GM21423 (cell line): ENCODE measurements around the gene HKDC1.
"Not testable (repeated sequence)": the region's sequence is repeated elsewhere in the genome, so short reads cannot be mapped to it uniquely, and the experiment has no call there.

Source experiments
- ATAC-seq: cut with Tn5 transposase; IDR thresholded peaks from one replicate; pipeline ENCODE4 v1.9.1; 2021; ENCODE audit warnings: mild to moderate bottlenecking, moderate library complexity; ENCODE audit not compliant: unreplicated experiment

HKDC1 gene

GRCh38 chr10:69242040-69242851, 22.1 kb downstream of the HKDC1 start:
- ATAC-seq = no peak

DNA sequence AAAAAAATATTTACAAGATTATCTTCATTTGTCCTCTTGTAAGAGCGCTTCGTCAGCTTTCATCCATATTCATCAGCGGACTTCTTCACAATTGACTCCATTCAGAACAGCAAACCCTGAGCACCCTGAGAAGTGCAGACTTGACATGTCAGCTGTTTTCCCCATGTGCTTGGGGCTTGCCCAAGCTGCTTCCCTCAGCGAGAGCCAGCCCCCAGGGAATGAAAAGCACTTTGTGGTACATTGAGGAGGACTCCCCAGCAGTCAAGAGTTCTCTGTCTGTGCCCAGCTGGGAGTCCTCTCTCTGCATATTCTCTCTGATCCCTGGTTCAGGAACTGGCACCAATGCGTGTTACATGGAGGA, 22.7 kb downstream of the HKDC1 start:
- no peak for ATAC-seq

DNA sequence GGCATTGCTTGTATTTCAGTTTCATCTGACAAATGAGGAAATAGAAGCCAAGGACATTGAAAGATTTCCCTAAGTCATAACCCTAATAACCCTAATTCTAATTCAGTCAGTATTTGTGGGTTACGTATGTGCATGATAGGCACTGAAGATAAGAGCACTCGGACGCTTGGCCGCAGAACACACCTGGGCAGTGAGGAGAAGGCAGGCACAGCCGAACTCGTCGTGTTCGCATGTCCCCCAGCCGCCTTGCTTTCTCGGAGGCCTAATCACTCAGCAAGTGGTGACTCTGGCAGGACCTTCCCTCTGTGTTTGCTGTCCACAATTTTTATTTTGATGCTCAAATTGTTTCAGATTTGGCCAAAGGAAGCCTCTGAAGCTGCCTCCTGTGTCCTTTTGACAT, 23.7 kb downstream of the HKDC1 start:
- no peak for ATAC-seq

- ATAC-seq = no peak
These were observed 25.9 kb downstream of the HKDC1 start for GRCh38 chr10:69246036-69246435.

DNA sequence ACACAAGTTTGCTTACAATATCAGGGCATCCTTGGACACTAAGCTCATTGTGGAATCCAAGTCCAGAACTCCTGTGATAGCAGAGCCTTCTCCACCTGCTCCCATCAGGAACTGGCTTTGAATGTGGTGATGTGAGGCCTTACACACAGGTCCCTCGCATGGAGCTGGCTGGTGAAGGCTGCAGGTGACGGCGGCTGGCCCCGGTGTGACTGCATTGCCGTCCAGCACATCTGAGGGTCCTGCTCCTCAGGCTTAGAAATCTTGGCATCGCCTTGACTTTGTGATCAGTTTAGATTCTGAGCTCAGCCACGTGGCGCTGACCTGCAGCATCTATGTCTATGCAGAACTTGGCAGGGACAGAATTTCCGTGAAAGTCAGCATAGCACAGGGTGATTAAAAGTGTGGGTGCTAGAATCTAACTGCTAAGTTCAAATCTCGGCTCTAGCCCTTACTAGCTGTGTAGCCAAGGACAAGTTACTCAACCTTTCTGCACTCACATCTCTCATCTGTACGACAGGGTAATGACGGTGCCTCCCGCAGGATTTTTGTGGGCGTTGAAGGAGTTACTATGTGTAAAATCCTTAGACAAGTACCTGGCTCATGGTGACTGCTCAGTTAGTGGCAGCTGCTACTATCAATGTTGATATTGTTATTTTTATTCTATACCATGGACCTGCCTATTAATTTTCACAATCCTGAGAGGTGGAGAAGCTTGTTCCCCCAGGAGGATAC, 26.6 kb downstream of the HKDC1 start:
- no peak for ATAC-seq

DNA sequence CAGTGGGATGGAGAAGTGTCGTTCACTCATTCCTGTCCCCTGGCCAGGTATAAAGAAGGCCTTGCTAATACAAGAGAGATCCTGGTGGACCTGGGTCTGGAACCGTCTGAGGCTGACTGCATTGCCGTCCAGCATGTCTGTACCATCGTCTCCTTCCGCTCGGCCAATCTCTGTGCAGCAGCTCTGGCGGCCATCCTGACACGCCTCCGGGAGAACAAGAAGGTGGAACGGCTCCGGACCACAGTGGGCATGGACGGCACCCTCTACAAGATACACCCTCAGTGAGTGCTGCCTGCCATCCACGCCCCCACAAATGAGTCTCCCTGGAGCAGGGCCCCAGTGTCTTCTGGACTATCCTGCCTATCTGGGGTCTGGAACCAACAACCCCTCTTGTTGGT, 27.2 kb downstream of the HKDC1 start:
- ATAC-seq = no peak

DNA sequence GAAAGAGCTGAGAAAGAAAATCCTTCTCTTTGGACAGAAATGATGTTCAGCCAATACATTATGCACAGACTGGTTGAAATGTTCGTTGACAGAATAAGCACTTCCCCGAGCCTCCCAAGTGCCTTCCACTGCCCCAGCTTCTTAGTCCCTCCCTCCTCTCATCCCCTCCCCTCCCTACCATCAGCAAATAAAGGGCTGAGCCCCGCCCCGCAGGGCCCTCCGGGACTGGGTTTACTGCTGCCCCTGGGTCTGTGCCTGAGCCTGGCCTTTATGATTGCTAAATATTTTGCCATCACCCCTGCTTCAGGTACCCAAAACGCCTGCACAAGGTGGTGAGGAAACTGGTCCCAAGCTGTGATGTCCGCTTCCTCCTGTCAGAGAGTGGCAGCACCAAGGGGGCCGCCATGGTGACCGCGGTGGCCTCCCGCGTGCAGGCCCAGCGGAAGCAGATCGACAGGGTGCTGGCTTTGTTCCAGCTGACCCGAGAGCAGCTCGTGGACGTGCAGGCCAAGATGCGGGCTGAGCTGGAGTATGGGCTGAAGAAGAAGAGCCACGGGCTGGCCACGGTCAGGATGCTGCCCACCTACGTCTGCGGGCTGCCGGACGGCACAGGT, 28.1 kb downstream of the HKDC1 start:
- ATAC-seq = no peak

- no peak for ATAC-seq
These were observed 29.9 kb downstream of the HKDC1 start for GRCh38 chr10:69250041-69250440.

DNA sequence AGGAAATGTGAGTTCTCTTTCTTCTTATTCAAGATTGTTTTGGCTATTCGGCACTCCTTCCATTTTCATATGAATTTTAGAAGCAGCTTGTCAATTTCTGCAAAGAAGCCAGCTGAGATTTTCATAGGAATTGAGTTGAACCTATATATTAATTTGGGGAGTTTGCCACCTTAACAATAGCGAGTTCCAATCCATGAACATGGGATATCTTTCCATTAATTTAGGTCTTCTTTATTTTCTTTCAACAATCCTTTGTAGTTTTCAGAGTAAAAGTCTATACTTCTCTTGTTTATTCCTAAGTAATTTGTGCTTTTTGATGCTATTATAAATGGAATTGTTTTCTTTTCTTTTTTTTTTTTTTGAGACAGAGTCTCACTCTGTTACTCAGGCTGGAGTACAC, 31.3 kb downstream of the HKDC1 start:
- not testable (repeated sequence) for ATAC-seq

DNA sequence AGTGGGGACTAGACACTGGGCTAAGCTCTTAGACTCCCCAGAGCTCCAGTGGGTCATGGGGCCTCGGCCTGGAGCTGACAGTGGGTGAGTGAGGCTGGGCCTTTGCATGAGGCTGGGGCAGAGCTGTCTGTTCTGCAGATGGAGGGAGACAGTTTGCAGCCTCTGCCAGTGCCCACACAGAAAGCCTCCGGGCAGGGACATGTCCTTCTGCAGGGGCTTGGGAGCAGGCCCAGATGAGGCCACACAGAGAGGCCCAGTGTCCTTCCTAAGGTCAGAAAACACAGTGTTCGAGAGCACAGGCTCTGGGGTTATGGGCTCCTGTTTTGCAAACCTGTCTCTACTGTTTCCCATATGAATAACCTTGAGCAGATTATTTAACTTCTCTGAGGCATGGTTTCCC, 33.0 kb downstream of the HKDC1 start:
- no peak for ATAC-seq

- no peak for ATAC-seq
These were observed 34.7 kb downstream of the HKDC1 start for GRCh38 chr10:69254877-69255276.

DNA sequence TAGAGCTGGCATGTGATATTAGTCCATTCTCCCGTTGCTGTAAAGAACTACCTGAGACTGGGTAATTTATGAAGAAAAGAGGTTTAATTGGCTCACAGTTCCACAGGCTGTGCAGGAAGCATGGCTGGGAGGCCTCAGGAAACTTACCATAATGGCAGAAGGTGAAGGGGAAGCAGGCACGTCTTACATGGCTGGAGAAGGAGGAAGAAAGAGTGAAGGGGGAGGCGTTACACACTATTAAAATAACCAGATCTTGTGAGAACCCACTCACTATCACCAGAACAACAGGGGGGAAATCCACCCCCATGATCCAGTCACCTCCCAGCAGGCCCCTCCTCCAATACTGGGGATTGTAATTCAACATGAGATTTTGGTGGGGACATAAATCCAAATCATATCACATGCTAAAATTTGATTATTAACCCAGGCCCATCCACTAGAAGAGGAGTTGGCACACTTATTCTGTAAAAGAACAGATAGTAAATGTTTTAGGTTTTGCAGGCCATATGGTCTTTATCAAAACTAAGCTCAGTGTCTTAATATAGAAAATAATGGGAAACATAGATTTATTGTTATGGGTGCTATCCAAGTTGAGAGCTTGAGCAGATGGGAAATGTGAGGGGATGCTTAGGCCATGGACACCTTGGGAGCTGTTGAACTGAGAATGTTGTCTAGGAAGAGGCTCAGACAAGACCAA, 39.6 kb downstream of the HKDC1 start:
- ATAC-seq = no peak

DNA sequence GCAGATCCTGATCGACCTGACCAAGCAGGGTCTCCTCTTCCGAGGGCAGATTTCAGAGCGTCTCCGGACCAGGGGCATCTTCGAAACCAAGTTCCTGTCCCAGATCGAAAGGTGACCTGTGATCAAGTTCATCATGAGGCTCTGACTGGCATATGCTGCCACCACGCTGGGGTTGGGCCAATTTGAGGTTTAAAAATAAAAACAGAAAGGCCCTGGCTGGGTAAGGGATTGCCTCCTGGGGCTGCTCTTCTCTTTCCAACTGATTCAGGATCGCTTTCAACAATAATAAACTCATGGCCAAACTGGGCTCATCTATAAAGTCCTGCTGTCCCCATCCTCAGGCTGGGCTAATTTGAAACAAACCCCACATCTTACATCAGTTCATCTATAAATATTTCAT, 41.1 kb downstream of the HKDC1 start:
- ATAC-seq = no peak

GRCh38 chr10:69262292-69262751, 42.2 kb downstream of the HKDC1 start:
- ATAC-seq = no peak

GRCh38 chr10:69265521-69265920, 45.4 kb downstream of the HKDC1 start:
- no peak for ATAC-seq

- ATAC-seq = no peak
These were observed 48.8 kb downstream of the HKDC1 start for GRCh38 chr10:69268761-69269416.

GRCh38 chr10:69269761-69270160, 49.6 kb downstream of the HKDC1 start:
- no peak for ATAC-seq

- no peak for ATAC-seq
These were observed 50.9 kb downstream of the HKDC1 start for GRCh38 chr10:69270990-69271389.

DNA sequence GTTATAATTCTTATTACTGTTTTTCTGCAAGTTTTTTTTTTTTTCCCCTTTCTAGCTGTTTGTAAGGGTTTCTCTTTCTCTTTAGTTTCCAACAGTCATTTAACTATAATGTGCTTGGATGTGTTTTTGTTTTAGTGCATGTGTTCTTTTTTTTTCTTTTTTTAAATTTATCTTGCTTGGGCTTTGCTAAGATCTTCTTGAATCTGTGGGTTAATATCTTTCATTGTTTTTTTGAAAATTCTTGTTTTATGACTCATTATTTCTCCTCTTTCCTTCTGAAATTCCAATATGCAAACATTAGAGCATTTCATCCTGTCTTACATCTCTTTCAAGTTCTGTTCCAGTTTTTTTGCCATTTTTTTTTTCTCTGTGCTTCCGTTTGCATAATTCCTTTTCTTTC, 52.5 kb downstream of the HKDC1 start:
- ATAC-seq = no peak

GRCh38 chr10:69275444-69275843, 55.3 kb downstream of the HKDC1 start:
- no peak for ATAC-seq

DNA sequence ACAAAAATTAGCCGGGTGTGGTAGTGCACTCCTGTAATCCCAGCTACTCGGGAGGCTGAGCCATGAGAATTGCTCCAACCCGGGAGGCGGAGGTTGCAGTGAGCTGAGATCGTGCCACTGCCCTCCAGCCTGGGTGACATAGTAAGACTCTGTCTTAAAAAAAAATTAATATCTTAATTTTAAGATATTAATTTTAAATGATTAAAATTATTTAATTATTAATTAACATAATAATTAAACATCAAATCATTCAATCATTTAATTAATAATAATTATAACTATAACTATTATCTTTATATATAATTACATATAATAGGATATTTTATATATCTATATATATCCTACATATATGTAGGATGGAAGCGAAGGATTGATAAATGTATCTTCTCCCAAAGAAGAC, 56.4 kb downstream of the HKDC1 start:
- no peak for ATAC-seq
